NCI-H748 treated with DMSO at 0.1 percent for 48 hours (cell line): ENCODE measurements around the gene HS3ST3A1.

Experiments used
- DNase-seq: peaks from one replicate; lab custom pipeline; 2025; lab: John Stamatoyannopoulos, UW

HS3ST3A1 gene

GRCh38 chr17:13601776-13602551 is at the start of gene HS3ST3A1:
TSS of gene HS3ST3A1 (minus strand) at chr17:13601929. CDS start at chr17:13601129, 800 bp downstream.
- peak; percentile 9 for DNase-seq

- no peak for DNase-seq
These were observed 48.5 kb upstream of the HS3ST3A1 start for GRCh38 chr17:13650096-13650675.

- DNase-seq, result no peak
These were observed 45.9 kb upstream of the HS3ST3A1 start for GRCh38 chr17:13647543-13648021.

GRCh38 chr17:13646969-13647542 is 45.3 kb upstream of the HS3ST3A1 start:
- no peak for DNase-seq

GRCh38 chr17:13646411-13646810 is 44.7 kb upstream of the HS3ST3A1 start:
- no peak for DNase-seq

- no peak for DNase-seq
These were observed 41.5 kb upstream of the HS3ST3A1 start for GRCh38 chr17:13643180-13643579.

- no peak for DNase-seq
These were observed 40.5 kb upstream of the HS3ST3A1 start for GRCh38 chr17:13642188-13642587.

- DNase-seq, result no peak
These were observed 38.8 kb upstream of the HS3ST3A1 start for GRCh38 chr17:13640551-13640950.

- DNase-seq, result no peak
These were observed 37.2 kb upstream of the HS3ST3A1 start for GRCh38 chr17:13638855-13639458.

GRCh38 chr17:13636951-13637350 is 35.2 kb upstream of the HS3ST3A1 start:
- no peak for DNase-seq

- no peak for DNase-seq
These were observed 34.2 kb upstream of the HS3ST3A1 start for GRCh38 chr17:13635951-13636350.

GRCh38 chr17:13634021-13634420 is 32.3 kb upstream of the HS3ST3A1 start:
- DNase-seq, result no peak

- no peak for DNase-seq
These were observed 29.8 kb upstream of the HS3ST3A1 start for GRCh38 chr17:13631529-13631928.

GRCh38 chr17:13626703-13627102 is 25.0 kb upstream of the HS3ST3A1 start:
- no peak for DNase-seq

- DNase-seq, result no peak
These were observed 17.7 kb upstream of the HS3ST3A1 start for GRCh38 chr17:13619462-13619861.

GRCh38 chr17:13616031-13616430 is 14.3 kb upstream of the HS3ST3A1 start:
- no peak for DNase-seq

- DNase-seq, result no peak
These were observed 8.2 kb upstream of the HS3ST3A1 start for GRCh38 chr17:13609941-13610340.

GRCh38 chr17:13601322-13601775 is 380 bp downstream of the HS3ST3A1 start:
- DNase-seq, result no peak

- no peak for DNase-seq
These were observed 1.0 kb downstream of the HS3ST3A1 start for GRCh38 chr17:13600475-13601321.

GRCh38 chr17:13599864-13600263 is 1.9 kb downstream of the HS3ST3A1 start:
- no peak for DNase-seq

- no peak for DNase-seq
These were observed 2.6 kb downstream of the HS3ST3A1 start for GRCh38 chr17:13599168-13599577.
